Sciatic nerve (tissue), 2 donors: ENCODE data around the gene RAD51B. TPM values are rescaled to one million over a fixed set of nuclear protein-coding genes. Genes with fewer than 3 reads are reported as not detected.
"Not testable (repeated sequence)": the region's sequence is repeated elsewhere in the genome, so short reads cannot be mapped to it uniquely, and the experiment has no call there.

Experiments
- ATAC-seq: fragments of 200-7000 bp; cut with Tn5 transposase; one replicate; pipeline ENCODE4 v1.9.1; 2020; ENCODE audit warnings: mild to moderate bottlenecking, moderate library complexity
- DNase-seq: peaks from one replicate; pipeline ENCODE4 v3.0.0-alpha.2; 2020; ENCODE audit warnings: low spot score
- intact Hi-C: fragments of 100-400 bp; cut with DNase I; formaldehyde crosslinking; loops from one replicate; pipeline ENCODE4 v1.14.2; 2022
- total RNA-seq: library from RNA; stranded (reverse); fragmentation: NEBNext Ultra II Directional; extraction: Animal tissue kit (Norgen Biotek cat#: 25700); gene quantifications from one replicate; pipeline ENCODE4 v1.2.1, GENCODE V29; 2021
- donor health status: DM: no; HTN: no; CAD: no.
- donor health status: DM: no; HTN: no; CAD: no.

RAD51B gene
- total RNA-seq, 1 donor from 2014 or later: 30.4 TPM

- peak; percentile 90 for ATAC-seq
- intact Hi-C loops: no loop called here
- peak; percentile 71 for DNase-seq
Measured at GRCh38 chr14:68762953-68763764, 943.6 kb downstream of the RAD51B start.

DNA sequence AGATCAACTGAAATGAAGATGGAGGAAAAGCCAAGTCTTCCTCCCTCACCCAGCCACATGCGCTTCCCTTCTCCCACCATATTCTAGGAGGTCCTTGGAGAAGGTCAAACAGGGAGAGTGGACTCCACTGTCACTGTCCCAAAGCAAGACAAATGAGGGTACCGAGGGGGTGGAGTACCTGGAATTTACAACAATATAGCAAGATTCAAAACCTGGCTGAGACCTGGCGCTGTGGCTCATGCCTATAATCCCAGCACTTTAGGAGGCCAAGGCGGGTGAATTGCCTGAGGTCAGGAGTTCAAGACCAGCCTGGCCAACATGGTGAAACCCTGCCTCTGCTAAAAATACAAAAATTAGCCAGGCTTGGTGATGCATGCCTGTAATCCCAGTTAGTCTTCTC, 944.3 kb downstream of the RAD51B start:
- DNase-seq, intact Hi-C loops, ATAC-seq: not testable (repeated sequence)

DNA sequence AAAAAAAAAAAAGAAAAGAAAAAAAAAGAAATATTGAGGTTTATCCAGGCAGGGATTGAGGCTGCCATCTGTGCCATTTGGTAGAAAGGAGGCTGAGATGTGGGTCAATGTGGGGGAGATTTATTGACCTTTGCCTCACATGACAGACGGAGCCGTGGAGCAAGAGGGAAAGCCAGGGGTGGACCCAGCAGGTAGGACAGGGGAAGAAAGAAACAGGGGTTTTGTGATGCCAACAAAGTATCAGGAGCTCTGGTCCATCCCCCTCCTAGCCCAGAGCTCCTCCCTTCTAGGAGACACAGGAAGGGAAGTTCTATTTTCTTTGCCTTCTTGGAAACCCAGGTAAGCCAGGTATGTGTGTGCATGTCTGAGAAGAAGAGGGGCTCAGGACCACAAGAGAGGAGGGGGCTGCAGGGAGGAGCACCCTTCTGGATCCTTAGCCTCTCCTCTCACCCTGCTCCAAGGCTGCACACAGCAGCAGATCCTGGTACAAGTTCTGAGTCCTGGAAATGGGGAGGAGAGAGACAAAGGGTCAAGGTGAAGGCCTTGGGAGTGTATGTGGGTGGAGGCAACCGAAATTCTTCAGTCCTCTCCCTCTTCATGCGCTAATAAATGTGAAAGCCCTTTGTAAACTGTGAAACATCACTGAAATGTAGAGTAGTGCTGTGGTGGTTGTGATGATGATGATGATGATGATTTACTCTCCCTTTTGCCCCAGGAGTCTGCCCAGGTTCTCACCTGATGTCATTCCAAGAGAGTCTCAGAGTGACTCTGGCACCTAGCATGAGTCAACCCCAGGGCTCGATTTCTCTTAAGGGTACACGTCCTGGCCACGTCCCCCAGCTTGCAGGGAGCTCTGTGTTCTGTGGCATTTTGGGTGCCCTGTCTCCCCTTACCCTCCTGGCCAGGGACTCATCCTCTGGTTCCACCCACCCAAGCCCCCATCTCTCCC, 947.0 kb downstream of the RAD51B start:
- DNase-seq (no peak), ATAC-seq (no peak)
- intact Hi-C loops: no loop called here

DNA sequence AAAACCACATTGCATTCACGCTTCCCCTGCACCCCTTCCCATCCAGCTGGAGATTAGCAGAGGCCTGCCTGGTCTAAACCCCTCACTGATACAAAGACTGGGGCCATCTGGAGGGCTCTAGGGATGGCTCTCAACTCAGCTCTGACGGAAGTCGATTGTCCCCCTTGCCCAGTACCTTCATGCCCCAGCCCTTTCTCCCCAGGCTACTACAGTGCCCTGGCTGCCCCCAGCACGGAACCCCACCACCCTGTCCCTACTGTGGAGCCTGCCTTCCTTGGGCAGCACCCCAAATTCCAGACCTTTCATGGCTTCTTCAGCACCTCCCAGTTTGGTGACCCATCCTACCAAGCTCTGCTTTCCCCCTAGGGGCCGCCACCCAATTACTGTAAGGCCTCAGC, 947.7 kb downstream of the RAD51B start:
- ATAC-seq: no peak

DNA sequence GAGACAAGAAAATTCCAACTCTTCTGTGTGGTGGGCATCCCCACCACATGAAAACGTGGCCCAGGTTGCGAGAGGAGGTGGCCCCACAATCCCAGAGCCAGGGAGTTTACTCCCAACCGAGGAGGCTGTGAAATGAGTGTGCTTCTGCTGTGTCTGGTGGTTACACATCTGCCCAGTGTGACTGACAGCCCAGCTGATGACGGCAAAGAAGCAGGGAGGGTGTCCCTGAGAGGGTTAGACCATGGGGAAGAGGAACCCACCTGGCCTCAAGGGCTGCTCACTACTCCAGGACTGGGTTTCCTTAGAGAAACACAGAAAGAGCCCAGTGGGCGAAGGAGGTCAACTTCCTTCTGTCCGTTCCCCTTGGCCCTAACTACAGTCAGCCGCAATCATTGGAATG, 948.7 kb downstream of the RAD51B start:
- ATAC-seq: no peak
- DNase-seq: no peak
- intact Hi-C loops: no loop called here

More for the DNA sequence above, 947.7 kb downstream of the RAD51B start:
- DNase-seq: no peak
- intact Hi-C loops: no loop called here

- ATAC-seq (no peak), DNase-seq (no peak)
- intact Hi-C loops: no loop called here
Measured at GRCh38 chr14:68770051-68770450, 950.5 kb downstream of the RAD51B start.

- intact Hi-C loops: no loop called here
- no peak for ATAC-seq
- peak; percentile 32 for DNase-seq
Measured at GRCh38 chr14:68770553-68771286, 951.1 kb downstream of the RAD51B start.

DNA sequence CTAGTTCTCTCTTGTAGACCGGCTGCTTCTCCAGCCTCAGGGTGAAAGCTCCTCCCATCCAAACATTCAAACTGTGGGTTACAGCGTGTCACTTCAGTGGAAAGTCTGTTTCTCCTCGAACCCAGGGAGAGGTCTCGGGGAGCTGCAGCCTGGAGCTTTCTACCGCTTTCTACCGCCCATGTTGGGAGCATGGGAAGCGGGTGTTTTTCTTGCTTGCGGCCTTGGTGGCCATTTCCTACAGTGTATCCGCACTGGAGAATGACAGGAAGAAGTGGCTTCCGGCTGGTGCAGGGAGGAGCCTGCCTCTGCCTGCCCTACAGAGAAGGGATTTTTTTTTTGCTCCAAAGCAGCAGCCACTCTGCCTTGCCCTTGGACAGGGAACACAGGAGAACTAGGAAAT, 952.1 kb downstream of the RAD51B start:
- DNase-seq (peak; percentile 65), ATAC-seq (peak; percentile 50)

DNA sequence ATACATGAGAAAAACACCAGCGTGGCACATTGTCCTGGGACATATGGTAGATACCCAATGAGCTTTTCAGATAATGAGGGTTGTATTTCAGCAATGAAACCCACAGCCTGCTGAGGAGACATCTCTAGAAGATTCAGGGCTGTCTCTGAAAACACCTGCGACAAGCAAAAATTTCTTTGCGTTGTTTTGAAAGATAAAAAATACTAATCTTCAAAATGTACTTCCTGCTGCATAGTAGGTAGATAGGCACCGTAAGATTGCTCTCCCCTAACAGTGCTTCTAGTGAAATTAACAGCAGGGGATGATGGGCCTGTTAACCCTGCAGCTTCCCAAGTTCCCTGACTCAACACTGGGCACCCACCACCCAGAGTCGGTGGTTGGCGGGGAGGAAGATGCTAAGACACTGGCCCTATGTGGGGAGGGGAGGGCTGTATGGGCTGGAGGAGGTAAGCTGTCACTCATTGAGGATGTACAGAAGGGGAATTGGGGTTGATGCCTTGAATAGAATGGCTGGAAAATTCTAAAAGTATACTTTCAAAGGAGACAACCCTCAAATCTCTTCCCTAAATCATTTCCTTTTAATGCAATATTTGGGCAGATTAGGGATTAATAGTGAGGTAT, 953.3 kb downstream of the RAD51B start:
- ATAC-seq: no peak
- peak; percentile 25 for DNase-seq
- intact Hi-C loops: no loop called here

More for the DNA sequence above, 952.1 kb downstream of the RAD51B start:
- intact Hi-C loops: no loop called here

- ATAC-seq: no peak
- no peak for DNase-seq
- intact Hi-C loops: no loop called here
Measured at GRCh38 chr14:68774771-68775613, 955.4 kb downstream of the RAD51B start.

DNA sequence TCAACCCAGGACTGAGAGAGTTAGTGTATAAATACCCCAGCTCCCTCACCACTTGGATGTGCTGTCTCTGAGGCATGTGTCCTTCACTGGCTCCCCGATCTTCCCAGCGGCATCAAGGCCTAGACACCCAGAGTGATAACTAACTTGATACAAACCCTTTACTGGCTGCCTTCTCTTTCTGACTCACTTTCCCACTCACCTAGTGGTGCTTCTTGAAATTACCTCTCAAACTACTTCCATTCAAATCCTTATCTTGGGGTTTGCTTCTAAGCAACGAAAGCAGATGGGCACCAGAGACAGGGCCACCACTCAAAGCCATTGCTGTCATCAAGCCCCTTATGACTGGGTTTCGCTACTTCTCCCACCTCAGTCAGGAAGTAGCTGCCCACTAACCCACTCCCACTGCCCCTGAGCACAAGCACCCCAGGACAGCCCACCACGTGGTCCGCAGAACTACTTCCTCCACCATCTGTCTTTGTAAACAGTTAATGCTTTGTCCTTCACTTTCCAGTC, 956.1 kb downstream of the RAD51B start:
- intact Hi-C loops: no loop called here
- no peak for DNase-seq
- ATAC-seq: no peak

DNA sequence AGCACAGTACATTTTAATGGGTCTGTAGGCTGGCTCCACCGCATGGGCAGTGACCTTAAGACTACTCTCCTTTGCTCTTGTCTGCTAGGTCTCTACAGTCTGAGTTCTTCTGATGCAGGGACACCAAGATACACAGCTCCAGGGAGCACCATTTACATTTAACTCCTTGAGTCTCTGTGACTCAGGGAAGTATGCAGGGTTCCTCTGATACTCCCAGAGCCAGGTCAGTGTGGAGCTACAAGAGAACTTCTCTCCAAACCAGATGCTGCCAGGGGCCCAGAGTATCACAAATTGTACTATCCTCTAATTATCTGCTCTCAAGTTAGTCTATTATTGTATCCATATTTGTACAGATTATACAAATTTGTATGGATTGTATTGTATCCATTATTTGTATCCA, 958.1 kb downstream of the RAD51B start:
- intact Hi-C loops: no loop called here
- DNase-seq (no peak), ATAC-seq (no peak)

Other genes with a start within 250 kb of the RAD51B start
- 21.6 TPM for gene PIGH, start 219.5 kb upstream of the RAD51B start, total RNA-seq
- gene ARG2, start 199.9 kb upstream of the RAD51B start, total RNA-seq: 2.8 TPM
- gene VTI1B, start 145.1 kb upstream of the RAD51B start, total RNA-seq: 111 TPM
- 46.1 TPM for gene RDH11, start 124.0 kb upstream of the RAD51B start, total RNA-seq
- gene RDH12, start 117.9 kb upstream of the RAD51B start, total RNA-seq: not detected
- 31.9 TPM for gene ZFYVE26, start 3.2 kb upstream of the RAD51B start, total RNA-seq